ENCODE data around the gene TMEM270. TPM values are rescaled to one million over a fixed set of nuclear protein-coding genes. Genes with fewer than 3 reads are reported as not detected.

The TMEM270 gene
- polyA plus RNA-seq, 3 donors: not detected

GRCh38 chr7:73838642-73839041, 22.3 kb upstream of the TMEM270 start:
- Histone ChIP-seq H3K27me3 (ENCODE audit: control insufficient read depth in 2 of 2, insufficient read depth in 2 of 2, low read length in 2 of 2) (no peaks in the 10 kb centered on the region), H3K9me3 (replicated peaks in 1 of 2; ENCODE audit: control insufficient read depth in 1 of 2, insufficient read depth in 1 of 2, low read length in 2 of 2) (no peaks in the 10 kb centered on the region), H3K4me3 (replicated peaks in 1 of 3; ENCODE audit: low read depth in 2 of 3, low read length in 3 of 3) (no peak overlapping the region), H3K79me2 (ENCODE audit: insufficient read depth, low read length) (no peaks in the 10 kb centered on the region), H3K4me1 (ENCODE audit: control insufficient read depth in 1 of 2, insufficient read depth in 2 of 2, low read length in 2 of 2) (peaks cover 16 to 17% of the 10 kb centered on the region in 2 donors), H3K27ac (ENCODE audit: low read depth in 1 of 2, low read length in 2 of 2) (no peak overlapping the region), H3K4me2 (replicated peaks; ENCODE audit: extremely low read depth, low read length, poor library complexity, severe bottlenecking) (no peak overlapping the region), H3K36me3 (replicated peaks in 1 of 2; ENCODE audit: control insufficient read depth in 1 of 2, insufficient read depth in 2 of 2, low read length in 2 of 2) (no peaks in the 10 kb centered on the region), H4K20me1 (ENCODE audit: insufficient read depth, low read length) (no peaks in the 10 kb centered on the region), H2AFZ (ENCODE audit: insufficient read depth, low read depth, low read length, poor library complexity, severe bottlenecking) (no peak overlapping the region), H3K9ac (ENCODE audit: insufficient read depth, low read length, poor library complexity, severe bottlenecking) (no peak overlapping the region)
- Mint-ChIP-seq H3K36me3 (no peaks in the 10 kb centered on the region), H3K9me3 (no peaks in the 10 kb centered on the region), H3K27me3 (ENCODE audit: low read depth in 3 of 3) (peaks cover 9 to 13% (median 11%) of the 10 kb centered on the region in 3 donors), H3K4me3 (no peak overlapping the region), H3K4me1 (peaks cover 8% of the 10 kb centered on the region), H3K27ac (peak overlapping the region in 1 of 7 donors; percentile 28)
- intact Hi-C loops (cut with micrococcal nuclease): no loop called here
- 11% methylated on average over 4 of the region's 6 CpGs for WGBS (ENCODE audit: insufficient coverage)
- no peak for DNase-seq
- no peak for TF ChIP-seq CTCF (IDR thresholded peaks at IDR 0.05)

- H3K9me3 Mint-ChIP-seq: no peaks in the 10 kb centered on the region
- Histone ChIP-seq H3K9me3 (replicated peaks in 1 of 2; ENCODE audit: control insufficient read depth in 1 of 2, insufficient read depth in 1 of 2, low read length in 2 of 2) (no peaks in the 10 kb centered on the region), H3K27ac (ENCODE audit: low read depth in 1 of 2, low read length in 2 of 2) (no peak overlapping the region), H3K36me3 (replicated peaks in 1 of 2; ENCODE audit: control insufficient read depth in 1 of 2, insufficient read depth in 2 of 2, low read length in 2 of 2) (no peaks in the 10 kb centered on the region), H3K27me3 (ENCODE audit: control insufficient read depth in 2 of 2, insufficient read depth in 2 of 2, low read length in 2 of 2) (no peaks in the 10 kb centered on the region), H3K4me3 (replicated peaks in 1 of 3; ENCODE audit: low read depth in 2 of 3, low read length in 3 of 3) (no peak overlapping the region), H3K4me2 (replicated peaks; ENCODE audit: extremely low read depth, low read length, poor library complexity, severe bottlenecking) (no peak overlapping the region), H2AFZ (ENCODE audit: insufficient read depth, low read depth, low read length, poor library complexity, severe bottlenecking) (no peak overlapping the region), H4K20me1 (ENCODE audit: insufficient read depth, low read length) (no peaks in the 10 kb centered on the region), H3K79me2 (ENCODE audit: insufficient read depth, low read length) (no peaks in the 10 kb centered on the region), H3K4me1 (ENCODE audit: control insufficient read depth in 1 of 2, insufficient read depth in 2 of 2, low read length in 2 of 2) (peaks cover 23 to 24% of the 10 kb centered on the region in 2 donors), H3K9ac (ENCODE audit: insufficient read depth, low read length, poor library complexity, severe bottlenecking) (no peak overlapping the region)
- intact Hi-C loops (cut with micrococcal nuclease): no loop called here
- no peak overlapping the region for H3K4me3 Mint-ChIP-seq
- DNase-seq: no peak
- 98% methylated on average over 4 of the region's 7 CpGs for WGBS (ENCODE audit: insufficient coverage)
- no peak overlapping the region for H3K27ac Mint-ChIP-seq
- H3K27me3 Mint-ChIP-seq (ENCODE audit: low read depth in 3 of 3): peaks cover 10 to 15% (median 14%) of the 10 kb centered on the region in 3 donors
- H3K36me3 Mint-ChIP-seq: no peaks in the 10 kb centered on the region
- no peak for TF ChIP-seq CTCF (IDR thresholded peaks at IDR 0.05)
- peaks cover 15% of the 10 kb centered on the region for H3K4me1 Mint-ChIP-seq
Observed at GRCh38 chr7:73839290-73839689, 21.7 kb upstream of the TMEM270 start.

Measured in CD14-positive monocyte (primary cell).